GM12874 (cell line): Measurements from ENCODE around the gene GANAB.

Experiments used
- CTCF ChIP-seq: IDR thresholded peaks from 2 replicates; pipeline ENCODE4 v1.5.1; 2011; ENCODE audit warnings: low read depth, mild to moderate bottlenecking, control low read depth, low read length, moderate library complexity; ENCODE audit not compliant: insufficient read depth

Gene GANAB

GRCh38 chr11:62671608-62672389 lies 25.4 kb upstream of the GANAB start, which contains the start of the genes LBHD1 and UQCC3:
LBHD1 (minus strand) TSS chr11:62672267; CDS start chr11:62670031, 2,236 bp downstream.
UQCC3 (plus strand) TSS chr11:62671673; CDS start chr11:62671746, 73 bp downstream.
- no peak for TF ChIP-seq CTCF

DNA sequence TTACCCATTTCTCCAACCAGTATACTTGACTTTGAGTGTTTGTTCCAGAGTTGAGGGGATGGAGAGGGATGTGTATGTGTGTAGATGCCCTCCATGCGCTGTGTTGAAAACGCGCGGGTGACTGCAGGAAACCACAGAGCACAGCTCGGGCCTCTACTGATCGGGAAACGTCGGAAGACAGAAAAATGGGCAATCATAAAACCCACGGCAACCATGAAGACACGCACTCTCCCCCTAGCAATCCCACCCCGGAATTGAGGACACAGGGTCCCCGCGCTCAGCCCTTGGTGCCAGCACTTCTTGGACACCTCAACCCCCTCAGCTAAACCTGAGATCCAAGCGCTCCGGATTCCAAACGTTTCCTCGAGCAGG lies 24.8 kb upstream of the GANAB start:
- no peak for TF ChIP-seq CTCF

DNA sequence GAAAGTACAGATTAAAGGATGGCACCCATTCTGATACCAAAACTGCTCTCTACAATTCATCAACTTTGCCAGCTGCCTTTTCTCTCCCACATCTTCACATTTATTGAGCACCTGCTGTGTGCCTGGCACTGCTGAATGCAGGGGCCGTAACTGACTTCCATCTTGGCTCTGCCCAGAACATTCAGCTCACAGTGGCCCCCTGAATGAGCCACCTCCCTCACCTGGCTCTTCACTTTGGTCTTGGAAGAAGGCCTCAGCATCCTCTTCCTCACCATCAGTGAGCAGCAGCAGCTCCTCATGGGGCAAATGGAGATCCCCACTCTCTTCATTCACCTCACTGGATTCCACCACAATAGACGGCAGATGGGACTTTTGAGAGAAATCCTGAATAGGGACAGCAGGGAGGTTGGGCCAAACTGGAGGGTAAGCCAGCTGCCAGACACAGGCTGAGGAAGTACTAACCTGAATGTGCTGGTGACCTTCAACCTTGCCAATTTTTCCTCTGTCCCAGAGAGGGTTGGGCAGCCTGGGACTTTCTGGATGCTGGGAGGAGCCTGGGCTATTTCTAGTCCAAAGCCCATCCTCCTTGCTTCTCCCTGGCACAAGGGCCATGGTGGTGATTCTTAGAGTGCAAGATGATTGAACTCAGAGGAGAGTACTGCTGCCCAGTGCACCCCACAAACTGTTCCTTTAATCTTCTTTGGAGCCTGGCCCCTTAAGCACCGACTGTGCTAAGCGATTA lies 23.2 kb upstream of the GANAB start:
- TF ChIP-seq CTCF: no peak

DNA sequence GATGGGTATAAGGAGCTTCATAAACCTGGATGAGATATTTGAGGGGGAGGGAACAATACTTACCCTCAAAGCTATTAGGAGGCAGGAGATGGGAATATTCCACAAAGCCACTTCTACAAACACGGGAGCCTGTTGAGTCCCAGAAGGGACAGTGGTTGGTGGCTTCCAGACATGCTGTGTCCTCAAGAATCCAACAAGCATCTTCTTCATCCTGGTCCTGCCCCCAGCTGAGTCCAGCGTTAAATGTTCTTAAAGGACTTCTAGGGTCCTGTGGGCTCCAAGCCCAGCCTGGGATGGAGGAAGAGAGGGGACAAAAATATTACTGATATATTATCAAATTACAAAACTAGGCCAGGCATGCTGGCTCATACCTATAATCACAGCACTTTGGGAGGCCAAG lies 21.0 kb upstream of the GANAB start:
- TF ChIP-seq CTCF: no peak

- TF ChIP-seq CTCF: no peak
Observed at GRCh38 chr11:62666259-62666926, 20.0 kb upstream of the GANAB start.

- TF ChIP-seq CTCF: no peak
Observed at GRCh38 chr11:62665599-62666258, 19.3 kb upstream of the GANAB start.
